LNCAP (cell line): ENCODE data around the gene TAC3.

Experiments
- TF ChIP-seq, protein P1 (sequence below): fragments of 450-650 bp; IDR thresholded peaks from 2 replicates; pipeline ENCODE4 v1.5.1; 2017; ENCODE audit warnings: mild to moderate bottlenecking

The TAC3 gene

DNA sequence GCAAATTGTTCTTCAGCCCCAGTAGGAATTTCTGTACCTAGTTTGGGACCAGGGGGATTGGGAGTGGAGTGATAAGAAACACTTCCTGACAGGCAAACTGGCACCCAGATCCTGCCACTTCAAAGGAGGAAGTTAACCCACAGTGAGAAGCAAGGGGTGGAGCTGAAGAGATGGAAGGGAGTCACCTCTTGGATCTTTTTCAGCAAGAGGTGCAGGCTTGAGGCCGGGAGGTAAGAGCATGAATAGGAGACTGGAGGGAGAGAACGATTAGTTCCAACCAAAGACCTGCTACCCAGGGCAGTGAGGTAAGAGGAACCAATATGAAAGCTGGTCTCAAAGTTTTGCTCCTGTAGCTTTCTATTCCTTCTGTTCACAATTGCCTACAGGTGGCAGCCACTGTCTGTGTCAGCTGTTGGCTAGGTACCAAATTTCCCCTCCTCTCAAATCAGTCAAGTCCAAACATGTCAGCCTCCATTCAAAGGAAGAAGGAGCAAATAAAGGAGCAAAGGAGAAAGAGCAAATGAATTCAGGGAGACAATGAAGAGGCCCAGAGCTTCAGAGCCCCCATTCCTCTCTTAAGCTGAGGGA, 14.9 kb upstream of the TAC3 start:
- TF ChIP-seq, protein P1, sequence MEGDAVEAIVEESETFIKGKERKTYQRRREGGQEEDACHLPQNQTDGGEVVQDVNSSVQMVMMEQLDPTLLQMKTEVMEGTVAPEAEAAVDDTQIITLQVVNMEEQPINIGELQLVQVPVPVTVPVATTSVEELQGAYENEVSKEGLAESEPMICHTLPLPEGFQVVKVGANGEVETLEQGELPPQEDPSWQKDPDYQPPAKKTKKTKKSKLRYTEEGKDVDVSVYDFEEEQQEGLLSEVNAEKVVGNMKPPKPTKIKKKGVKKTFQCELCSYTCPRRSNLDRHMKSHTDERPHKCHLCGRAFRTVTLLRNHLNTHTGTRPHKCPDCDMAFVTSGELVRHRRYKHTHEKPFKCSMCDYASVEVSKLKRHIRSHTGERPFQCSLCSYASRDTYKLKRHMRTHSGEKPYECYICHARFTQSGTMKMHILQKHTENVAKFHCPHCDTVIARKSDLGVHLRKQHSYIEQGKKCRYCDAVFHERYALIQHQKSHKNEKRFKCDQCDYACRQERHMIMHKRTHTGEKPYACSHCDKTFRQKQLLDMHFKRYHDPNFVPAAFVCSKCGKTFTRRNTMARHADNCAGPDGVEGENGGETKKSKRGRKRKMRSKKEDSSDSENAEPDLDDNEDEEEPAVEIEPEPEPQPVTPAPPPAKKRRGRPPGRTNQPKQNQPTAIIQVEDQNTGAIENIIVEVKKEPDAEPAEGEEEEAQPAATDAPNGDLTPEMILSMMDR = no peak

DNA sequence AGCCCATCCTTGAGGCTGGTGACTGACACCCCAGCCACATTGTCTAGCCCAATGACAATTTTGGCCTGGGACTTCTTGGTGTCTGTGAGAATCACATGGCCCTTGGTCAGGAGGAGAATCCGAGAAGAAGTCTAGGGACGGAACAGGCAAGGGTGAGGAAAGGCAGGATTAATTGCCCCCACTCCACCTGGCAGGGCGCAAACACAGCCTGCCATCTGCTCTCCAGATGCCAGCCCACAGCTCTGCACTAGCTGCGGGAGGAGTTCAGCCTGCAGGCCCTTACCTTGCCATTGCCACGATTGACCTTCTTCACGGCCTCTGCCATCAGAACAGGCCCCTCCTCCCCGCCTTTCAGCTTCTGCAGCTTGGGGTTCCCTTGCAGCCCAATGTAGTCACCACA, 13.1 kb upstream of the TAC3 start:
- TF ChIP-seq, protein P1 = no peak

DNA sequence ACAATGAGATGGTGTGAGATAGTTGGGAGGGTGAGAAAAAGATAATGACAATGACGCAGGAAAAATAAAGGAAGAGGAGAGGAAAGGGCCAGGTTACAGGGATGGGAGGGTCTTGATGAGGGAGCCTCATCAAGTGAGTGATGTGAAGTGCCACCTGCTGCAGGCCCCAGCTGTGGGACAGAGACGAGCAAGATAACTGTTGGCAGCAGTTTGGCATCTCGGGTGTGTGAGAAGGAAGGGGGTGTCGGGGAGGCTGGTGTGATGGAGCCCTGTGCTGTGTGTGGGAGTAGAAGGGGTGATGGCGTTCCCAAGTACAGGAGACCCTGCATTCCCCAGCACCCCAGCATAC, 11.4 kb upstream of the TAC3 start:
- TF ChIP-seq, protein P1 = no peak

DNA sequence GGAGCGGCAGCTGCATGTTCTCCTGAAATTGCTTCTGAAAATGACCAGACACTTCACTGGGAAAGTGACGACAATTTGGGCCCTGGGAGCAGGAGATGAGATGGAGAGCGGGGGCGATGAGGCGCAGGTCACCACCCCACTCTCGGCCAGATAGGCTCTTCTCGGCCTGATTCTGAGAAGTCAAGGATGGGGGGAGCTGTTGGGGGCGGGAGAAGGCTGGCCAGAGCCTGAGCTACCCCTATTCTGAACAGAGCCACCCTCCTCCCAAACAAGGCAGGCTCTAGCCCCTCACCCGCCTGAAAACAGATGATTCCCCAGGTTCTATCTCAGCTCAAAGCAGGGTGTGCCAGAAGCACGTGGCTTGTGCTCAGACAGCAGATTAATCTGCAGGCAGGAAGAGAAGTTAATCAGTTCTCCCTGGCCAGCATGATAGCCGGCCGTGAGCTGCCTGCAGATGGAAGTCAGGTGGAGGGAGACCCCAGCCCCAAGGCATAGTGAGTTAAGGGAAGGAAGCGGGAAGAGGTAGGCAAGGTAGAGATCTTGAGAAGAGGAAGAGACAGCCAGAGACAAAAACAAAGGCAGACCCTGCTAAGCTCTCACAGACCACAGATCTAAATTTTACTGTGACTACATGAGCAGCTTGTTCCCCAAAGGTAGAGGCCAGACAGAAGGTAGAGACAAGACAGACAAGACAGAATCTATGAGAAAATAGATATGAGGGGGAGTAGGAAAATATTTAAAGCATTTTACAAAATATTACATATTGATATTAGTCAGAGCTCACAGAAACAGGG, 10.9 kb upstream of the TAC3 start:
- TF ChIP-seq, protein P1 = no peak

DNA sequence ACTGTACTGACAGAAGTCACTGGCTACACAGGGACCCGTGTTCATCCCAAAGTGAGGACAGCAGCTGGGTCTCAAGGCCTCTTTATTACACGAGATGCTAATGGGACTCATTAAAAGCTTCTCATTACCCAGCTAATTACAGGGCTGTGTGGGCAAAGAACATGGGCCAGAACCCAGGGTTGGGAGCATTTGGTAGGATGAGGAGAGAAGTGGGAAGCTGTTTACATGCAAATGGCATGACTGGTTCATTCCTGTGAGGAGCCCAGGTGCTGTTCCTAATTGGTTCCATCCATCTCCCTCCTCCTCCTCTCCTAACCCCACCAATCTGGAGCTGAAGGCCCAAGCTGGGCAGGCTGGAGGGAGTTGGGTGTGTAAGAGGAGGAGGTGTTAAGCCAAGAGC, 8.9 kb upstream of the TAC3 start:
- TF ChIP-seq, protein P1 = no peak

DNA sequence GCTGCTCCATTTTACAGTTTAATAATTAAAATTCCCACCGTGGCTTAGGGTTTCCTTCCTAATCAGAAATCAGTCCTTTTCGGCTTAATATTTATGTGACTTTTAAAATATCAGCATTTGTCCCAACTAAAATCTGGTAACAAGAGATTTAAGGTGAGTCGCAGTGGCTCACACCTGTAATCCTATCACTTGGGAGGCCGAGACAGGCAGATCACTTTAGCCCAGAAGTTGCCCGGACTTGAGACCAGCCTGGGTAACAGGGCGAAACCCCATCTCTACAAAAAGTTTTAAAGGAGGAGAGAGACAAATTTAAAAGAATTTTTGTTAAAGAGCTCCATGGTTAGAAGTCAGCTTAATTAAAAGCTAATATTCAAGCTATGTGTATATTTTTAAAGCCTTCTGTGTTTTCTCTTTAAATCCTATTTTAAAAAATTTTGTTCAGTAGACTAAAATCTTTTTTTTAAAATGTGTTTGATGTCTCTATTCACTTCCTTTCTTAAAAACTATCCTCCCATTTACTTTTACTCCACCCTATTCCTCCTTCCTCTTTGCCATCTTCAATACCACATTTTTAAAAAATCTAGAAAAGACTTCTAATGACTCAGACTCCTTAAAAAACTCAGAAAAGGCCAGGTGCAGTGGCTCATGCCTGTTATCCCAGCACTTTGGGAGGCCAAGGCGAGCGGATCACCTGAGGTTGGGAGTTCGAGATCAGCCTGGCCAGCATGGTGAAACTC, 3.8 kb upstream of the TAC3 start:
- TF ChIP-seq, protein P1 = no peak

DNA sequence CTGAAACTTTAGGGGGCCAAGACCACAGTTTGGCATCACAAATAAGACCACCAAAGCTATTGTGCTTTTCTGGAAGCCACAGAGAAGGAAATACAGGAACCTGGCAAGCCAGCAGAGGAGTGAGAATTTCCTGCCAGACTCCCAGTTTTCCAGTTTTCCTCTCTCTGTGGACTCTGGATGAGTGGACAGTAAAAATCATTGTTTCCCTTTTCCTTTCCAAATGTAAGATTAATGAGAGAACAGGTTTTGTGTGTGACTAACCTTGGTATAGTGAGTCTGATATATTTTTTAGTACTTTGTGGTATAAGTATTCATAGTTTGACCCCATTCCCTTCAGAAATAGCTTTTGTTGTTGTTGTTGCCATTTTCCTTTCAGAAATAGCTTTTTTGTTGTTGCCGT, 2.6 kb upstream of the TAC3 start:
- TF ChIP-seq, protein P1 = no peak
